SK-N-MC (cell line): ENCODE data around the gene ADAM15.

Experiments
- EZH2 ChIP-seq: fragments of 200-600 bp; sonication (generic); IDR thresholded peaks from one replicate; pipeline ENCODE4 v1.6.1; 2017; ENCODE audit warnings: antibody characterized with exemption
- POLR2AphosphoS5 ChIP-seq: IDR thresholded peaks from 2 replicates; pipeline ENCODE4 v1.6.1; 2012; ENCODE audit warnings: mild to moderate bottlenecking, low read depth, low read length, borderline replicate concordance

DNA sequence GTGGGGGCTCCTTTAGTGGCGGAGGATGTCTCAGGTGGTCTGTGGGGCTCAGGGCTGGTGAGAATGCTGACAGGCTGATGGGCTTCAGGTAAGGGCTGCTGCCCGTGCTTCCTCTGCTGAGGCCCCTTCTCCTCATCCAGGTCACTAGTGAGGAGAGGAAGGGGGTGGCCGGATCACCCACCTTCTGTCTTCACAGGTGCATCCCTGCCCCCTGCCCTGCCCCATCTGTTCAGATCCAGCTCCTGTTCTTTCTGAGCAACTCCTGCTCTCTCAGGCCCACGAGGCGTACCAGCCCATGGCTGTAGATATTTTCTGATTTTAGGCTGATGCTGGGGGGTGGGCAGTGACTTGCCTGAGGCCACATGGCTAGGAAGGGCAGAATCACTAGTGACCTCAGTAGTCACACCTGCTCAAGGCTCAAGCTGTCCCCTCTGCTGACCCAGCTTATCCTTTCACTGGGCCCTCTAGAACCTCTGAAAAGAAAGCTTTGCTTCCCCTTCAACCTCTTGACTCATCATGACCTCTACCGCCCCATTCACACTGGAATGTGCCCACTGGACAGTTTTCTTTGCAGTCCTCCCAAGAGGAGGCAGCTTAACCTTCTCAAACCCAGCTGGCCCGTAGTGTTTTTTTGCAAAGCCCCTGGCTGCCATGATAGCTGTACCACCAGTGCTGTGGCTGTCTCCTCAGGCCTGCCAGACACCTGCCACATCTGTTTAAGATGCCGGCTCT lies 32.3 kb upstream of the ADAM15 start:
- TF ChIP-seq POLR2AphosphoS5 (no peak), EZH2 (no peak)
